Inflammatory macrophage treated with lipopolysaccharide for 1 hour (primary cell): ENCODE measurements around the gene HLA-DPB1.
A peak's percentile ranks its signal among the peaks of the same experiment; 100 is the strongest.
"Not testable (repeated sequence)": the region's sequence is repeated elsewhere in the genome, so short reads cannot be mapped to it uniquely, and the experiment has no call there.

Experiments used
- DNase-seq, 2 donors: peaks; one replicate each; pipeline ENCODE4 v3.0.0-alpha.2; 2020 to 2022

Gene HLA-DPB1

GRCh38 chr6:33075568-33076405 lies at the start of gene HLA-DPB1:
Gene HLA-DPB1 (plus strand): TSS chr6:33075990. CDS start chr6:33076042, 52 bp downstream.
- peak; percentile 89 to 93 for DNase-seq

GRCh38 chr6:33028220-33028849 lies 47.5 kb upstream of the HLA-DPB1 start:
- DNase-seq, result peak; percentile 47 to 48

- DNase-seq, result peak; percentile 95 to 100
These were observed 46.2 kb upstream of the HLA-DPB1 start for GRCh38 chr6:33029328-33030184.

GRCh38 chr6:33030245-33030644 lies 45.5 kb upstream of the HLA-DPB1 start:
- DNase-seq, result no peak

GRCh38 chr6:33034554-33034953 lies 41.2 kb upstream of the HLA-DPB1 start:
- no peak for DNase-seq

- DNase-seq, result peak; percentile 78 to 85
These were observed 39.3 kb upstream of the HLA-DPB1 start for GRCh38 chr6:33036535-33036934.

GRCh38 chr6:33040157-33040556 lies 35.6 kb upstream of the HLA-DPB1 start:
- no peak for DNase-seq

GRCh38 chr6:33049323-33050013 lies 26.3 kb upstream of the HLA-DPB1 start:
- no peak for DNase-seq

GRCh38 chr6:33050014-33050810 lies 25.6 kb upstream of the HLA-DPB1 start:
- peak; percentile 25 to 28 for DNase-seq

GRCh38 chr6:33052627-33053026 lies 23.2 kb upstream of the HLA-DPB1 start:
- DNase-seq, result no peak

- no peak for DNase-seq
These were observed 22.6 kb upstream of the HLA-DPB1 start for GRCh38 chr6:33053230-33053629.

- DNase-seq, result no peak
These were observed 18.3 kb upstream of the HLA-DPB1 start for GRCh38 chr6:33057222-33058150.

- peak; percentile 59 to 66 for DNase-seq
These were observed 13.8 kb upstream of the HLA-DPB1 start for GRCh38 chr6:33061987-33062386.

GRCh38 chr6:33063435-33063834 lies 12.4 kb upstream of the HLA-DPB1 start:
- DNase-seq, result not testable (repeated sequence)

GRCh38 chr6:33064723-33065122 lies 11.1 kb upstream of the HLA-DPB1 start:
- DNase-seq, result no peak

- DNase-seq, result no peak
These were observed 10.5 kb upstream of the HLA-DPB1 start for GRCh38 chr6:33065312-33065711.

- no peak for DNase-seq
These were observed 8.8 kb upstream of the HLA-DPB1 start for GRCh38 chr6:33066917-33067521.

GRCh38 chr6:33069021-33069738 lies 6.6 kb upstream of the HLA-DPB1 start:
- no peak for DNase-seq

GRCh38 chr6:33070909-33071308 lies 4.9 kb upstream of the HLA-DPB1 start:
- no peak for DNase-seq
